ENCODE results near the gene MAFB. TPM values are rescaled to one million over a fixed set of nuclear protein-coding genes. Genes with fewer than 3 reads are reported as not detected.

MAFB gene
- total RNA-seq, 2 experiments from 2014 or later = 3.3 to 3.7 TPM

DNA sequence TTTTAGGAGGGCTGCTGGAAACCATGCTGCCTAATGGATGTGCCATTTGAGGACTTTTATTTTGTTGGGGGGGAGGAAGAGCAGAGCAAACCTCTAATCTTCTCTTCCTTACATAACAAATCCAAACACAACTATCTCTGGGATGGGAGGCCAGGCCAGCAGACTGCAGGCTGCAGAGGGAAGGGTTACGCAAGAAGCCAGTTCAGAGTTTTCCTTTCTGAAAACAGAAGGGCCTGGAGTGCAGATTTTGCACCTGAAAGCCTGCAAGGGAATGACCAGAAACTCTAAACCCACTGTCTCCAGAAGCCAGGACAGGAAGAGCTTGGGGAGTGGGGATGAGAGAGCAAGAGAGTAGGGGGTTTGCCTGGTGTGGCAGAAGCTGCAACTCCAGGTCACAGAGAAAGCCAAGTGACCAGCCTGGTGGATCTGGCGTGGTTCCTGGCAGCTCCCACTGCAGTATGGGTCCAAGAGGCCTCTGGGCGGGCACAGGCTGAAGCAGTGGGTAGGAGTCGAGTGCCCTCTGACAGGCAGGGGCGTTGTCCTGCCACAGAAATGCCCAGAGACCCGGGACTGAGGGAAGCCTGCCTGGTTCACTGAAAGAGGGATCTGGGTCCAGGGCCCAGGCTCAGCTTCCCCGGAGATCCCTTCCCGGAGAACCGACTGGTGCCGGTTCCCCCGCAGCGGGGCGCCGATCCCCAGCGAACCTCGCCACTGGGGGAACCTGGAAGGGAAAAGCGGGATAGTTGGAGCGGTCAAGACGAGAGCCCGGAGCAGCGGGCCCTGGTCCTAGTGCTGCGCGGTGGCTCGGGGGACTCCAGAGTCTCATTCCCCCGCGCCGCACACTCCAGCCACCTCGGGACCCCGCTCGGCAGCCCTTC is 6.7 kb downstream of the MAFB start:
- Histone ChIP-seq H3K27ac (ENCODE audit: low read depth in 1 of 2, low read length in 2 of 2) (no peak overlapping the region), H3K27me3 (ENCODE audit: control insufficient read depth in 1 of 2, insufficient read depth in 2 of 2, low read length in 2 of 2) (peaks cover 58 to 71% of the 10 kb centered on the region in 2 experiments), H3K4me3 (ENCODE audit: low read length) (no peak overlapping the region), H3K36me3 (ENCODE audit: insufficient read depth, low read length) (no peaks in the 10 kb centered on the region), H3K9me3 (ENCODE audit: control insufficient read depth in 1 of 2, insufficient read depth in 1 of 2, low read length in 2 of 2) (peaks cover 0 to 14% of the 10 kb centered on the region in 2 experiments), H3K4me1 (ENCODE audit: insufficient read depth, low read length) (peaks cover 7% of the 10 kb centered on the region)
- H3K4me1 Mint-ChIP-seq (ENCODE audit: low read depth) = no peaks in the 10 kb centered on the region
- no peaks in the 10 kb centered on the region for H3K9me3 Mint-ChIP-seq
- TF ChIP-seq, protein P1, sequence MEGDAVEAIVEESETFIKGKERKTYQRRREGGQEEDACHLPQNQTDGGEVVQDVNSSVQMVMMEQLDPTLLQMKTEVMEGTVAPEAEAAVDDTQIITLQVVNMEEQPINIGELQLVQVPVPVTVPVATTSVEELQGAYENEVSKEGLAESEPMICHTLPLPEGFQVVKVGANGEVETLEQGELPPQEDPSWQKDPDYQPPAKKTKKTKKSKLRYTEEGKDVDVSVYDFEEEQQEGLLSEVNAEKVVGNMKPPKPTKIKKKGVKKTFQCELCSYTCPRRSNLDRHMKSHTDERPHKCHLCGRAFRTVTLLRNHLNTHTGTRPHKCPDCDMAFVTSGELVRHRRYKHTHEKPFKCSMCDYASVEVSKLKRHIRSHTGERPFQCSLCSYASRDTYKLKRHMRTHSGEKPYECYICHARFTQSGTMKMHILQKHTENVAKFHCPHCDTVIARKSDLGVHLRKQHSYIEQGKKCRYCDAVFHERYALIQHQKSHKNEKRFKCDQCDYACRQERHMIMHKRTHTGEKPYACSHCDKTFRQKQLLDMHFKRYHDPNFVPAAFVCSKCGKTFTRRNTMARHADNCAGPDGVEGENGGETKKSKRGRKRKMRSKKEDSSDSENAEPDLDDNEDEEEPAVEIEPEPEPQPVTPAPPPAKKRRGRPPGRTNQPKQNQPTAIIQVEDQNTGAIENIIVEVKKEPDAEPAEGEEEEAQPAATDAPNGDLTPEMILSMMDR (IDR thresholded peaks at IDR 0.05) = no peak
- H3K27ac Mint-ChIP-seq = no peak overlapping the region
- no peaks in the 10 kb centered on the region for H3K36me3 Mint-ChIP-seq (ENCODE audit: low read depth)
- ChIA-PET POLR2A (no interaction called here), CTCF (no interaction called here)
- DNase-seq (no peak), ATAC-seq (ENCODE audit: poor library complexity) (no peak)
- peaks cover 80% of the 10 kb centered on the region for H3K27me3 Mint-ChIP-seq
- no peak overlapping the region for H3K4me3 Mint-ChIP-seq
- intact Hi-C loops (cut with DNase I, micrococcal nuclease) = no loop called here

DNA sequence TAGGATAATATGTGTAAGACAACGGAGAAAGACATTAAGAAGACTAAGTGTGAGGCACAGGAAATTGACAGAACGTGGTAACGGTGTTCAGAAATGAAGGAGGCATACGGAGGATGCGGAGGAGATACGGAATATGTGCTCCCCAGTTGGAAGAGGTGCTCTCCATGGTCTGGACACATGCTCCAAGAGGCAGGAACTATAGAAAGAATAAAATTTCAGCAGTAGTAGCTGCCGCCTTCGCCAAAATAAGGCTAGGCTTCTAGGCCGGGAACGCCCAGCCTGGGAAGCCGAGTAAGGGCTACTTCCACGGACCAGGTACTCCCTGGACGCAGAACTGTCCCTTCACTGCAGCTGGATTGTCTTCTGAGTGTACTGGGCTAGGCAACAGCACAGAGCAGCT is 7.4 kb downstream of the MAFB start:
- Histone ChIP-seq H3K4me3 (ENCODE audit: low read length) (no peak overlapping the region), H3K27me3 (ENCODE audit: control insufficient read depth in 1 of 2, insufficient read depth in 2 of 2, low read length in 2 of 2) (peaks cover 55 to 65% of the 10 kb centered on the region in 2 experiments), H3K4me1 (ENCODE audit: insufficient read depth, low read length) (peaks cover 7% of the 10 kb centered on the region), H3K27ac (ENCODE audit: low read depth in 1 of 2, low read length in 2 of 2) (no peak overlapping the region), H3K9me3 (ENCODE audit: control insufficient read depth in 1 of 2, insufficient read depth in 1 of 2, low read length in 2 of 2) (peaks cover 0 to 14% of the 10 kb centered on the region in 2 experiments), H3K36me3 (ENCODE audit: insufficient read depth, low read length) (no peaks in the 10 kb centered on the region)
- no peak for ATAC-seq (ENCODE audit: poor library complexity)
- H3K4me3 Mint-ChIP-seq = no peak overlapping the region
- intact Hi-C loops (cut with DNase I, micrococcal nuclease) = no loop called here
- H3K9me3 Mint-ChIP-seq = no peaks in the 10 kb centered on the region
- no peak for DNase-seq
- POLR2A ChIA-PET = no interaction called here
- H3K36me3 Mint-ChIP-seq (ENCODE audit: low read depth) = no peaks in the 10 kb centered on the region
- TF ChIP-seq, protein P1 (IDR thresholded peaks at IDR 0.05) = no peak
- no peak overlapping the region for H3K27ac Mint-ChIP-seq
- CTCF ChIA-PET = no interaction called here
- H3K4me1 Mint-ChIP-seq (ENCODE audit: low read depth) = no peaks in the 10 kb centered on the region
- H3K27me3 Mint-ChIP-seq = peaks cover 78% of the 10 kb centered on the region

DNA sequence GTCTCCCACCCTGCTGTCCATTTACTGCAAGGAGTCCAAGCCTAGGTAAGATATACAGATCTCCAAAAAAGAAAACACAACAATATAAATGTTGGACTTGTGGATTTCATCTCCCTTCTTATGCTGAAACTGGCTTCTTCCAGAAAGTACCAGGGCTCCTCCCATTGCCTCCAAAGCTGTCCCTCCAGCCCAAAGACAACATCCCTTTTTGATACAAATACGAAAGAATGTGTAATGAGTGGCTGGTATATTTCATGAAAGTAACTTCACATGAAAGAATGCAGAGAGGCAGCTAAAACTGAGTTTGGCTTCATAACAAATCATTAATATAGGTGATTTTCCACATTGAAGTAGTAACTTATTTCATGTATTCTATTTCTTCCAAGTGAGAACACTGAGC is 7.9 kb downstream of the MAFB start:
- peaks cover 78% of the 10 kb centered on the region for H3K27me3 Mint-ChIP-seq
- Histone ChIP-seq H3K27ac (ENCODE audit: low read depth in 1 of 2, low read length in 2 of 2) (no peak overlapping the region), H3K4me1 (ENCODE audit: insufficient read depth, low read length) (peaks cover 7% of the 10 kb centered on the region), H3K4me3 (ENCODE audit: low read length) (no peak overlapping the region), H3K36me3 (ENCODE audit: insufficient read depth, low read length) (no peaks in the 10 kb centered on the region), H3K9me3 (ENCODE audit: control insufficient read depth in 1 of 2, insufficient read depth in 1 of 2, low read length in 2 of 2) (peaks cover 0 to 14% of the 10 kb centered on the region in 2 experiments), H3K27me3 (ENCODE audit: control insufficient read depth in 1 of 2, insufficient read depth in 2 of 2, low read length in 2 of 2) (peaks cover 55 to 63% of the 10 kb centered on the region in 2 experiments)
- ChIA-PET CTCF (no interaction called here), POLR2A (no interaction called here)
- no peak overlapping the region for H3K4me3 Mint-ChIP-seq
- H3K36me3 Mint-ChIP-seq (ENCODE audit: low read depth) = no peaks in the 10 kb centered on the region
- H3K9me3 Mint-ChIP-seq = no peaks in the 10 kb centered on the region
- peaks cover 2% of the 10 kb centered on the region for H3K4me1 Mint-ChIP-seq (ENCODE audit: low read depth)
- TF ChIP-seq, protein P1 (IDR thresholded peaks at IDR 0.05) = no peak
- no peak for ATAC-seq (ENCODE audit: poor library complexity)
- intact Hi-C loops (cut with DNase I, micrococcal nuclease) = no loop called here
- DNase-seq = no peak
- H3K27ac Mint-ChIP-seq = no peak overlapping the region
